Esophagus muscularis mucosa (tissue), 4 donors: ENCODE results near the gene NRCAM. TPM values are rescaled to one million over a fixed set of nuclear protein-coding genes. Genes with fewer than 3 reads are reported as not detected.
"Not testable (repeated sequence)": the region's sequence is repeated elsewhere in the genome, so short reads cannot be mapped to it uniquely, and the experiment has no call there.

Experiments
- DNase-seq: peaks from one replicate; pipeline ENCODE4 v3.0.0-alpha.2; 2017; ENCODE audit errors: extremely low spot score
- H3K27ac ChIP-seq, 4 donors: fragments of 200-600 bp; sonication (generic); replicated peaks in 1 of 4; 1 replicate in 3 of 4; 2 replicates in 1 of 4; pipeline ENCODE4 v1.5.1; 2016 to 2019; ENCODE audit warnings: mild to moderate bottlenecking in 1 of 4
- H3K27me3 ChIP-seq, 4 donors: fragments of 200-600 bp; sonication (generic); one replicate each; pipeline versions ENCODE4 v1.5.1 to v1.6.0; 2016 to 2019
- H3K36me3 ChIP-seq, 4 donors: fragments of 200-600 bp; sonication (generic); one replicate each; pipeline ENCODE4 v1.5.1; 2016 to 2019
- H3K4me1 ChIP-seq, 4 donors: fragments of 200-600 bp; sonication (generic); one replicate each; pipeline ENCODE4 v1.5.1; 2016 to 2019
- H3K4me3 ChIP-seq, 4 donors: fragments of 200-600 bp; sonication (generic); 1 replicate in 2 of 4; 2 replicates in 2 of 4; pipeline ENCODE4 v1.5.1; 2016 to 2019; ENCODE audit warnings: mild to moderate bottlenecking in 4 of 4, moderate library complexity in 1 of 4
- H3K9me3 ChIP-seq, 4 donors: fragments of 200-600 bp; sonication (generic); 1 replicate in 3 of 4; 2 replicates in 1 of 4; pipeline ENCODE4 v1.5.1; 2016 to 2019
- EP300 ChIP-seq: sonication (generic); formaldehyde crosslinking; IDR thresholded peaks from one replicate; pipeline ENCODE4 v1.6.1; 2017; ENCODE audit warnings: antibody characterized with exemption
- POLR2A ChIP-seq: fragments of 450-650 bp; IDR thresholded peaks from one replicate; pipeline ENCODE4 v1.6.1; 2017; ENCODE audit warnings: antibody characterized with exemption, moderate library complexity, mild to moderate bottlenecking, low read depth
- POLR2AphosphoS5 ChIP-seq, 2 donors: sonication (generic); formaldehyde crosslinking; IDR thresholded peaks; one replicate each; pipeline ENCODE4 v1.6.1; 2017; ENCODE audit warnings: antibody characterized with exemption in 2 of 2
- WGBS: methylation state at CpG from one replicate; pipeline ENCODE4 v1.1.5; 2018; 5-methylcytosine and 5-hydroxymethylcytosine counted together
- intact Hi-C: fragments of 100-400 bp; cut with DNase I; formaldehyde crosslinking; loops from one replicate; pipeline ENCODE4 v1.15.1; 2023
- total RNA-seq, 4 donors: library from RNA; depleted of rRNA; stranded (reverse); fragments of >200 nt; gene quantifications; one replicate each; pipeline versions ENCODE4 v1.1.0 to v1.2.1, GENCODE V29; 2016
- TF ChIP-seq, protein P1 (sequence below), 3 experiments: fragments of 200-600 bp in 2 of 3; fragments of 450-650 bp in 1 of 3; sonication (generic) in 2 of 3; IDR thresholded peaks; one replicate each; pipeline ENCODE4 v1.5.1; 2017 to 2019; ENCODE audit warnings: antibody characterized with exemption in 3 of 3, mild to moderate bottlenecking in 2 of 3, moderate library complexity in 1 of 3

NRCAM gene
- total RNA-seq, 4 donors from 2014 or later, result 2.9 to 5.2 (median 3.3) TPM

- TF ChIP-seq POLR2AphosphoS5 (IDR thresholded peaks at IDR 0.05) (no peak), POLR2A (no peak), EP300 (no peak)
- TF ChIP-seq, protein P1, sequence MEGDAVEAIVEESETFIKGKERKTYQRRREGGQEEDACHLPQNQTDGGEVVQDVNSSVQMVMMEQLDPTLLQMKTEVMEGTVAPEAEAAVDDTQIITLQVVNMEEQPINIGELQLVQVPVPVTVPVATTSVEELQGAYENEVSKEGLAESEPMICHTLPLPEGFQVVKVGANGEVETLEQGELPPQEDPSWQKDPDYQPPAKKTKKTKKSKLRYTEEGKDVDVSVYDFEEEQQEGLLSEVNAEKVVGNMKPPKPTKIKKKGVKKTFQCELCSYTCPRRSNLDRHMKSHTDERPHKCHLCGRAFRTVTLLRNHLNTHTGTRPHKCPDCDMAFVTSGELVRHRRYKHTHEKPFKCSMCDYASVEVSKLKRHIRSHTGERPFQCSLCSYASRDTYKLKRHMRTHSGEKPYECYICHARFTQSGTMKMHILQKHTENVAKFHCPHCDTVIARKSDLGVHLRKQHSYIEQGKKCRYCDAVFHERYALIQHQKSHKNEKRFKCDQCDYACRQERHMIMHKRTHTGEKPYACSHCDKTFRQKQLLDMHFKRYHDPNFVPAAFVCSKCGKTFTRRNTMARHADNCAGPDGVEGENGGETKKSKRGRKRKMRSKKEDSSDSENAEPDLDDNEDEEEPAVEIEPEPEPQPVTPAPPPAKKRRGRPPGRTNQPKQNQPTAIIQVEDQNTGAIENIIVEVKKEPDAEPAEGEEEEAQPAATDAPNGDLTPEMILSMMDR (IDR thresholded peaks at IDR 0.05), result no peak
- no peak for DNase-seq
- WGBS, result 84% methylated on average over 3 of the region's 3 CpGs
- no peaks in the 10 kb centered on the region for H3K27me3 ChIP-seq
- intact Hi-C loops, result no loop called here
- no peaks in the 10 kb centered on the region for H3K36me3 ChIP-seq
- H3K9me3 ChIP-seq, result no peaks in the 10 kb centered on the region
- no peaks in the 10 kb centered on the region for H3K4me1 ChIP-seq
- no peak overlapping the region for H3K27ac ChIP-seq
- no peak overlapping the region for H3K4me3 ChIP-seq
Observed at GRCh38 chr7:108263425-108263824, 192.8 kb downstream of the NRCAM start.

DNA sequence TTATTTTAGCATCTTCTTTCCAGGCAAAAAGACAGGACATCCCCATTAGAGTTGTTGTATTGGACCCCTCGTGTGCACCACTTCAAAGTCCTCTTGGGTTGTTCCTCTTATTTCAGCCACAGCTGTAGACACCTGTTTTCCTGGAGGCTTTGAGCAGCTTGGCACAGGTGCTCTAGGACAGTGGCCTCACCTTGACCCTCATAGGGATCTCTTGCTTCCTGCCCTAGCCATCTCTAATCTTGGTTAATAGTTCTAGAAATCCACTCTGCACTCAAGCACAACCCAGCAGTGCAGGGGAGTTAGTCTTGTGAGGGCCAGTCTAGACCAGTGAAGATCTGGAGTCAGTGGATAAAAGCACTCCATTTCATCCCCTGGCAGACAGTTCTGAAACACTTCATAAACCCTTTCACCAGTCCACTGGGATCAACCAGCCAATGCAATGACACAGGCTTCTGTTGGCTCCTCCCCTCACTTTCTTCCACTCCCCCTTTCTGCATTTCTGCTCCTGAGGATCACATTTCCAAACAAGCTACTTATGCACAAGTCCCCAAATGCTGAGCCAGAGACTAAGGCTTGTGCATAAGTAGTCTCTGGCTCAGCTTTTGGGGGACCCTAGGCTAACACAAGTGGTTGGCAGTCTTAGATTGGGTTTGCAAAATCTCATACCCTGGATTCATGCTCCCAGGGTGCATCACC lies 194.5 kb downstream of the NRCAM start:
- intact Hi-C loops, result no loop called here
- no peak for DNase-seq
- Histone ChIP-seq H3K27me3 (no peaks in the 10 kb centered on the region), H3K9me3 (no peaks in the 10 kb centered on the region), H3K36me3 (no peaks in the 10 kb centered on the region), H3K4me3 (no peak overlapping the region), H3K27ac (no peak overlapping the region), H3K4me1 (no peaks in the 10 kb centered on the region)
- WGBS, result 63% methylated on average over 1 of the region's 1 CpG
- TF ChIP-seq POLR2A, result no peak
- no peak for TF ChIP-seq POLR2AphosphoS5 (IDR thresholded peaks at IDR 0.05)
- no peak for TF ChIP-seq EP300
- TF ChIP-seq, protein P1 (IDR thresholded peaks at IDR 0.05), result no peak

GRCh38 chr7:108259447-108259846 lies 196.8 kb downstream of the NRCAM start:
- WGBS, result 97% methylated on average over 3 of the region's 3 CpGs
- H3K27ac ChIP-seq, H3K9me3 ChIP-seq, H3K4me1 ChIP-seq, H3K27me3 ChIP-seq, intact Hi-C loops, H3K36me3 ChIP-seq, DNase-seq, H3K4me3 ChIP-seq: not testable (repeated sequence)

- TF ChIP-seq, protein P1 (IDR thresholded peaks at IDR 0.05), result no peak
- TF ChIP-seq EP300, result no peak
- no peak for TF ChIP-seq POLR2A
- TF ChIP-seq POLR2AphosphoS5 (IDR thresholded peaks at IDR 0.05), result no peak
- intact Hi-C loops, result no loop called here
- WGBS, result 88% methylated on average over 4 of the region's 4 CpGs
Observed at GRCh38 chr7:108257954-108258353, 198.3 kb downstream of the NRCAM start.

DNA sequence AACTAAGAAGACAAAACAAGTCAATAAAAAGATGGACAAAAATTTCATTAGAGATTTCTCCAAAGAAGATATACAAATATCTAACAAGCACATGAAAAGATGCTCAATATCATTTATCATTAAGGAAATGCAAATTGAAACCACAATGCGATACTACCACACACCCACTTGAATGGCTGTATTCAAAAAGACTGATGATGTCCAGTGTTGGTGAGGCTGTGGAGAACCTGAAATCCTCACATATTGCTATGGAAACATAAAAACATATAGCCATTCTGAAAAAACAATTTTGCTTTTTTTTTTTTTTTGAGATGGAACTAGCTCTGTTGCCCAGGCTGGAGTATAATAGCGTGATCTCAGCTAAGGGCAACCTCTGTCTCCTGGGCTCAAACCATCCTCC lies 202.0 kb downstream of the NRCAM start:
- no peaks in the 10 kb centered on the region for H3K9me3 ChIP-seq

More at GRCh38 chr7:108257954-108258353, 198.3 kb downstream of the NRCAM start:
- no peaks in the 10 kb centered on the region for H3K9me3 ChIP-seq
- DNase-seq, result no peak
- H3K4me1 ChIP-seq, result no peaks in the 10 kb centered on the region
- no peaks in the 10 kb centered on the region for H3K27me3 ChIP-seq
- H3K27ac ChIP-seq, result no peak overlapping the region
- no peaks in the 10 kb centered on the region for H3K36me3 ChIP-seq
- H3K4me3 ChIP-seq, result no peak overlapping the region

More for the DNA sequence above, 202.0 kb downstream of the NRCAM start:
- DNase-seq, result no peak
- WGBS, result 100% methylated on average over 2 of the region's 2 CpGs
- H3K27me3 ChIP-seq, result no peaks in the 10 kb centered on the region
- no peak overlapping the region for H3K4me3 ChIP-seq
- intact Hi-C loops, result no loop called here
- TF ChIP-seq POLR2AphosphoS5 (IDR thresholded peaks at IDR 0.05) (no peak), EP300 (no peak), POLR2A (no peak)
- TF ChIP-seq, protein P1 (IDR thresholded peaks at IDR 0.05), result no peak
- H3K27ac ChIP-seq, result no peak overlapping the region
- no peaks in the 10 kb centered on the region for H3K36me3 ChIP-seq
- H3K4me1 ChIP-seq, result no peaks in the 10 kb centered on the region
